ENCODE data around the gene IFIT2.
A peak's percentile ranks its signal among the peaks of the same experiment; 100 is the strongest.
"Not testable (repeated sequence)": the region's sequence is repeated elsewhere in the genome, so short reads cannot be mapped to it uniquely, and the experiment has no call there.

IFIT2 gene

GRCh38 chr10:89330537-89331212, 28.8 kb downstream of the IFIT2 start:
- no peaks in the 10 kb centered on the region for H4K20me1 ChIP-seq (ENCODE audit: insufficient read depth, low read length, poor library complexity, severe bottlenecking)
- no peaks in the 10 kb centered on the region for H3K9me2 ChIP-seq (replicated peaks; ENCODE audit: low read depth, low read length)
- no peaks in the 10 kb centered on the region for H3F3A ChIP-seq (ENCODE audit: low read depth)
- no peaks in the 10 kb centered on the region for H3K79me2 ChIP-seq (ENCODE audit: insufficient read depth, low read length)
- H3K4me1 ChIP-seq (ENCODE audit: insufficient read depth, low read length, poor library complexity, severe bottlenecking), result peaks cover 48% of the 10 kb centered on the region
- H3K9ac ChIP-seq (ENCODE audit: low read depth, low read length, poor library complexity, severe bottlenecking), result no peak overlapping the region
- TF ChIP-seq CTCF (conservative IDR thresholded peaks at IDR 0.05; ENCODE audit: low read length), result no peak
- TF ChIP-seq EZH2phosphoT487 (IDR thresholded peaks at IDR 0.05; ENCODE audit: borderline replicate concordance), result no peak
- peak overlapping the region; percentile 14 for H3K4me2 ChIP-seq (ENCODE audit: low read depth, low read length, poor library complexity, severe bottlenecking)
- no peaks in the 10 kb centered on the region for H3K36me3 ChIP-seq (ENCODE audit: insufficient read depth, low read length)
- H3K4me3 ChIP-seq (ENCODE audit: low read length, poor library complexity, severe bottlenecking), result no peak overlapping the region
- H3K9me3 ChIP-seq (ENCODE audit: insufficient read depth, low read depth, low read length), result no peaks in the 10 kb centered on the region
- H2AFZ ChIP-seq (ENCODE audit: low read length), result no peak overlapping the region
- H3K27me3 ChIP-seq (ENCODE audit: insufficient read depth, low read length, poor library complexity, severe bottlenecking), result no peaks in the 10 kb centered on the region

- not testable (repeated sequence) for H3K27me3 ChIP-seq (ENCODE audit: insufficient read depth, low read length, poor library complexity, severe bottlenecking); H4K20me1 ChIP-seq (ENCODE audit: insufficient read depth, low read length, poor library complexity, severe bottlenecking); H3K36me3 ChIP-seq (ENCODE audit: insufficient read depth, low read length); H3K9me3 ChIP-seq (ENCODE audit: insufficient read depth, low read depth, low read length); H3K9me2 ChIP-seq (replicated peaks; ENCODE audit: low read depth, low read length); H2AFZ ChIP-seq (ENCODE audit: low read length); H3K79me2 ChIP-seq (ENCODE audit: insufficient read depth, low read length); H3F3A ChIP-seq (ENCODE audit: low read depth)
- Histone ChIP-seq H3K4me3 (ENCODE audit: low read length, poor library complexity, severe bottlenecking) (peak overlapping the region; percentile 62), H3K4me1 (ENCODE audit: insufficient read depth, low read length, poor library complexity, severe bottlenecking) (peaks cover 50% of the 10 kb centered on the region), H3K4me2 (ENCODE audit: low read depth, low read length, poor library complexity, severe bottlenecking) (peak overlapping the region; percentile 73), H3K9ac (ENCODE audit: low read depth, low read length, poor library complexity, severe bottlenecking) (peak overlapping the region; percentile 56)
These were observed 29.8 kb downstream of the IFIT2 start for GRCh38 chr10:89331487-89332122.

DNA sequence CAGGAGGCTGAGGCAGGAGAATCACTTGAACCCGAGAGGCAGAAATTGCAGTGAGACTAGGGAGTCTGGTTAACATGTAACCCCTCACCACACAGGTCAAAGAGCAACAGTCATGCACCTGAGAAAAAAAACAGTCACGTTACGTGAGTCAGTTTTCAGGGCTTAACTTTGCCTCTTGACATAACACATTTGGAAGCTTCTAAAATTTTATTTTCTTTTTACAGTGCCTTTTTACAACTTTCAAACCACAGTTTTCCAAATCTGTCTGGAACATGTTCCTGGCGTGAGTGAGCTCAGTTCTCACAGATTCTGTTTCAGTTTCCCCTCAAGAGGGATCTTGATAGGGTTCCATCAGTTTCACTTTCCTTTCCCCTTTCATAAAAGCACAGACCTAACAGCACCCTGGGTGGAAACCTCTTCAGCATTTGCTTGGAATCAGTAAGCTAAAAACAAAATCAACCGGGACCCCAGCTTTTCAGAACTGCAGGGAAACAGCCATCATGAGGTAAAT, 30.3 kb downstream of the IFIT2 start:
- H3K9ac ChIP-seq (ENCODE audit: low read depth, low read length, poor library complexity, severe bottlenecking), result peak overlapping the region; percentile 56

More for the DNA sequence above, 30.3 kb downstream of the IFIT2 start:
- H3K4me3 ChIP-seq (ENCODE audit: low read length, poor library complexity, severe bottlenecking), result peak overlapping the region; percentile 62
- no peaks in the 10 kb centered on the region for H3K9me3 ChIP-seq (ENCODE audit: insufficient read depth, low read depth, low read length)
- TF ChIP-seq CTCF (conservative IDR thresholded peaks at IDR 0.05; ENCODE audit: low read length) (no peak), EZH2phosphoT487 (IDR thresholded peaks at IDR 0.05; ENCODE audit: borderline replicate concordance) (no peak)
- peaks cover 50% of the 10 kb centered on the region for H3K4me1 ChIP-seq (ENCODE audit: insufficient read depth, low read length, poor library complexity, severe bottlenecking)
- peak overlapping the region; percentile 62 for H2AFZ ChIP-seq (ENCODE audit: low read length)
- H4K20me1 ChIP-seq (ENCODE audit: insufficient read depth, low read length, poor library complexity, severe bottlenecking), result no peaks in the 10 kb centered on the region
- no peaks in the 10 kb centered on the region for H3K9me2 ChIP-seq (replicated peaks; ENCODE audit: low read depth, low read length)
- no peaks in the 10 kb centered on the region for H3K79me2 ChIP-seq (ENCODE audit: insufficient read depth, low read length)
- no peaks in the 10 kb centered on the region for H3F3A ChIP-seq (ENCODE audit: low read depth)
- H3K36me3 ChIP-seq (ENCODE audit: insufficient read depth, low read length), result no peaks in the 10 kb centered on the region
- peak overlapping the region; percentile 73 for H3K4me2 ChIP-seq (ENCODE audit: low read depth, low read length, poor library complexity, severe bottlenecking)
- no peaks in the 10 kb centered on the region for H3K27me3 ChIP-seq (ENCODE audit: insufficient read depth, low read length, poor library complexity, severe bottlenecking)
